Frontal cortex (tissue), 4 donors: ENCODE data around the gene PRDM16. TPM values are rescaled to one million over a fixed set of nuclear protein-coding genes. Genes with fewer than 3 reads are reported as not detected.

ENCODE experiments used
- DNase-seq, 2 donors: peaks; one replicate each; pipeline ENCODE4 v3.0.0; 2012; ENCODE audit warnings: low spot score in 2 of 2
- FAIRE-seq: peaks from 2 replicates; lab custom pipeline; 2012; peaks lifted over from hg19 to GRCh38; lab: Jason Lieb, UNC
- total RNA-seq: library from RNA; depleted of rRNA; stranded (reverse); fragments of >200 nt; gene quantifications from one replicate; pipeline ENCODE4 v1.2.3, GENCODE V29; 2014
- donor health status: control.
- donor health status: control.
- donor health status: control.

The PRDM16 gene
- total RNA-seq, 1 donor from 2014 or later = 1.6 TPM

- no peak for FAIRE-seq
- DNase-seq = no peak
Measured at GRCh38 chr1:3065797-3066196, 3.2 kb upstream of the PRDM16 start.

DNA sequence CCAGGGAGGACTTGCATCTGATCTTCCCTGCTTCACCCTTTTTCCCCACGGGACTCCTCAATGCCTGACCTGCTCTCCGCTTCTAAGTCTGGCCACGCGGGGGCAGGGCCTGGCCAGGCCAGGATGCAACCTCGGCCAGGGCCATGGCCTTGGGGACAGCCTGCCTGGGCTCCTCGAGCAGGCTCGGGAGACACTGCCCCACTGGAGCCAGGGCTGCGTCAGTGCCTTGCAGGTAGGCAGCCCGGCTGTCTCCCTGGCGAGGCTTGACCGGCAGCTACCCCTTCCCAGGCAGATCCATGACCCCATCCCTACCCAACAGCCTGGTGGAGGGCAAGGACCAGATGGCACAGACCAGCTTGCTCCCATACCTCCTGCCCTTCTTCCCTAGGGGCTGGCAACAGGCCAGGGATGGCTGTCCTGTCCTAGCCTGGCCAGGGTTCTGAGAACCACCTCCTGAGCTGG, 2.7 kb upstream of the PRDM16 start:
- no peak for DNase-seq
- FAIRE-seq = no peak

DNA sequence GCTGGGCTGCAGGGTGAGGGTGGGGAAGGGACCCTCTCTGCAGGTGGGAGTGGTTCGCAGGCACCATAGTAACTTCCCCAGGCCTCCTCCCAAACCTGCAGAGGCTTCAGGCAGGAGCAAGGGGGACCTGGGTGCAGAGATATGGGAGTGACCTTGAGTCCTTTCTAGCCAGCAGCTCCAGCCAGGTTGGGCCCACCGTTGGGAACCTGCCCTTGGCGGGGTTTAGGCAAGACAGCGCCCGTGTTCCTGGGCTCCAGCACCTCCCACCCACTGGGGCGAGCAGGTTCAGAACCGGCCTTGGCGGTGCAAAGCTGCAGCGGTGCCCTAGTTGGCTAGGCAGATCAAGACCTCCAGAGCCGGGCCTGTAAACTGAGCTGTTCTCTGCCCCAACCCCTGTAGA, 2.2 kb upstream of the PRDM16 start:
- no peak for DNase-seq
- FAIRE-seq = no peak

- DNase-seq = no peak
Measured at GRCh38 chr1:3067301-3067670, 1.7 kb upstream of the PRDM16 start.

GRCh38 chr1:3067671-3068563, 1.1 kb upstream of the PRDM16 start:
- DNase-seq = no peak
- no peak for FAIRE-seq

More at GRCh38 chr1:3067301-3067670, 1.7 kb upstream of the PRDM16 start:
- no peak for FAIRE-seq

DNA sequence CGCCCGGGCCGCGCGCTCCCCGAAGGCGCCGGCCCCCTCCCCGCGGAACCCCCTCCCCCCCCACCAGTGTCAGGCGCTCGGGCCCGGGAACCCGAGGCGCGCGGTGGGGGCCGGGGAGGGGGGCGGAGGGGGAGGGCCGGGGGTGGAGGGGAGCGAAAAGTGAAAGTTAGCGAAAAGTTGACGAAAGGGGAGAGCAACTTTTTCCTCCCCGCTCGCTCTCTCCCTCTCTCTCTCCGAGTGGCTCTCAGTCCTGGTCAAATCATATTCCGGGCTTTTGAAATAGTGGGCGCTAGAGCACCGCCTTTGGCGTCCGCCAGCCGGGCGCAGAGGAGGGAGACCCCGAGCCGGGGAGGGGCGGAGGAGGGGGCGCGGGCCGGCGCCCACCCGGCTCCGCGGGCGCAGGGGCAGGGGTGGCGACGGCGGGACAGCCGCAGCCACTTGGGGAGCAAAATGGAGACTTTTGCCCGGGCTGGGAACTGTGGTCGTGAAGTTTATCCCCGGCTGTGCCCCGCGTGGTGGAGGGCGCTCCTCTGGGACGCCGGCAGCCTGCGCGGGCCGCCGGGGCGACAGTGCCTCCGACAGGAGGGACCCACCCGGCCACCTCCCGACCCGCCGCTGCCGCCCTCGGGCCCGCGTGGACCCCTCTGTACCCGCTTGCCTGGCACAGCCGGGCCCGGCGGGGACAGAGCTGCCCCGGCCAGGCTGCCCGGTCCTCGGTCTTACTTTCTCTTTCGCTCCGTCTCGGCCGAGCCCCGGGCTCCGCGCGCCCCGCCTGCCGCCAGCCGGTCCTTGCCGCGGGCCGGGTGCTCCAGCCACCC, 697 bp downstream of the PRDM16 start:
- FAIRE-seq (no peak), DNase-seq (peak; percentile 70 to 84)

DNA sequence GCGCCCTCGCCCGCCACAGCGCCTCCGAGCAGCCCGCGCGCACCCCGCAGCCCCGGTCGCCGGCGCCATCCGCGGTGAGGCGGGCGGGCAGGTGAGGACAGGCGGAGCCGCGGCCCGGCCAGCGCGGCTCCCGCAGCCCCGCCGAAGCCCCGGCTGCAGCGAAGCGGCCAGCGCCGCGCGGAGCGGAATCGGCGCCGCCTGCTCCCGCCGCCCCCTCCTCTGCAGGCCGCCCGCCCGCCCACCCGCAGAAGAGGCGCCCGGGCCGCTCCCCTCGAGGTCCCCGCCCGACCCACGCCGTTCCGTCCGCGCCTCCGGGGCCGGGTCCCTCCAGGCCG, 1.3 kb downstream of the PRDM16 start:
- DNase-seq (no peak), FAIRE-seq (no peak)

- no peak for DNase-seq
- no peak for FAIRE-seq
Measured at GRCh38 chr1:3070644-3071564, 1.9 kb downstream of the PRDM16 start.

DNA sequence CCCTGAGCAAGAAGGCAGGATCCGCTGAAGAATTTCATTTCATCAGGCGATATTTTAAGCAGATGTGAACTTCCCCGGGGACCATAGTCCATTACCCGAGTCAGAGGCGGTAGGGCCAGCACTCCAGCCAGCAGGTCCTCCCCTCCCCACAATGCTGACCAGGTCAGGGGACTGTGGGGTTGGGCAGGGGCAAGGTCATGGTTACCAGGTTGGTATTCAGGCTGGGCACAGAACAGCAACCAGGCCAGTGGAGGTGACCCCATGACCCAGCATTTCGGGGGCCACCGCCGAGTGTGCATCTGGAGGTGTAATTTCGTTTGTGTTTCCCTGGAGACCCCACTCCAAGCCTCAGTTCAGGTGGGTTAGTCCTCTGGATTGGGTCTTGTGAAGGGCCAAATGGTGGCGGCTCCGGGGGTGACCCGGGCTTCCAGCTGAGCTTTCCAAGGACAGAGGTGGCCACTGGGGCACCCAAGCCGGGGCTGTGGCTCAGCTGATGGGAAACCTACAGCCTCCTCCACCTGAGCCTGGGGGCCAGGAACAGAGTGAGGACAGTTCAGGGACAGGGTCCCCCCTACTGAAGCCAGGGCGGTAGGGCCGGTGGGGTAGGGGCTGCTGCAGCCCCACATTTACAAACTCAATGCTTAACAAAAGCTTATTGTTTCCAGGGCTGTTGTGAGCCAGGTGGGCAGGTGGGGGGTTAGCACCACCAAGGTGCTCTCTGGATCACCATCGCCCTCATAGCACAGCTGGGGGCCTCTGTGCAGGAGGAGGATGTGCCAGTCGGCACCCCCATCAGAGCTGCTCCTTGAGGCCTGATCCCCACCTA, 2.8 kb downstream of the PRDM16 start:
- DNase-seq (no peak), FAIRE-seq (no peak)

DNA sequence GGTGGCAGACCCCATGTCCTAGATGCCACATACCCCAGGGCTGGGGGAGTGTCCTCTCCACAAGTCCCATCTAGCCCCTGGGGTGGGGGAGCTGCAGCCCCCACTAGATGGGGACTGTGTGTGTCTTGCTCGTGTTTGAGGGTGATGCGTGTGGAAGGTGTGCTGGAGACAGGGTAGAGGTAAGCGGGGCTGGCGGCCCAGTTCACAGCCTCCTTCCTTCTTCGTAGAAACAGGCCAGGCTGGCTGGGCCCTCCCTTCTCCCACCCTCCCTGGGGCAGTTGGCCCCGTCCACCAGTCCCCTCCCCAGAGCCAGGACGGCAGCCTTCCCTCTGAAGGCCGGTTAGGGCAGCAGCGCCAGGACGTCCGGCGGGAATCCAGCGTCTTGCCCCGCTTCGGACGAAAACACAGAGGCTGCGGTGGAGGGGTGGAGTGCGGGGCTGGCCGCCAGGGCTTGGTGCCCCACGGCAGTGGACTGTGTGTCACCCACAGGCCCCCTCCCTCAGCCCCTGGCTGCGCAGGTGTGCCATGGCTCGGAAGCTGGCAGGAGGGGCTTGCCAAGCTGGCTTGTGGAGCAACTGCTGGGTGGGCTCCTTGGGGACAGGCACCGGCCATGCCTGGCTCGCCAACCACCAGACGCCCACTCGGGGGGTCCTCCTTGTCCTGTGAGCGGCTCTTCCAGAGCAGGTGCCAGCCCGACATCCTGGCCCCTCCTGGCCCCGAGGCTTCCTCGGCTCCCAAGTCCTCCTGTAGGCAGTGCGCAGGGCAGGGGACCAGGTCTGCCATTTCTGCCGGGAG, 3.6 kb downstream of the PRDM16 start:
- DNase-seq (no peak), FAIRE-seq (no peak)

DNA sequence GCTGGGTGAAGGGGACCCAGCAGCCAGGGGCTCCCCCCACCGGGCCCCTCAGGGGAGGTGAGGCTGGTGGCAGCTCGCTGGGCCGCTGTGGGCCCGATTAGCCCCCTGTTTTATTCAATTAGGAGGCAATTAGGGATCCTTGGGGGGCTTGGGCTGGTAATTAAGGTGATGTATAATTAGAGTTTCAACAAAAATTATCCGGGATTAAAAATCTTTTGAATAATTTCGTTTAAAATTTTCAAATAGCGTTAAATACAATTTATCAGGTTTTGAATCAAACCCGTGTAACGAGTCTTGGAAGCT, 4.1 kb downstream of the PRDM16 start:
- DNase-seq (no peak), FAIRE-seq (no peak)

DNA sequence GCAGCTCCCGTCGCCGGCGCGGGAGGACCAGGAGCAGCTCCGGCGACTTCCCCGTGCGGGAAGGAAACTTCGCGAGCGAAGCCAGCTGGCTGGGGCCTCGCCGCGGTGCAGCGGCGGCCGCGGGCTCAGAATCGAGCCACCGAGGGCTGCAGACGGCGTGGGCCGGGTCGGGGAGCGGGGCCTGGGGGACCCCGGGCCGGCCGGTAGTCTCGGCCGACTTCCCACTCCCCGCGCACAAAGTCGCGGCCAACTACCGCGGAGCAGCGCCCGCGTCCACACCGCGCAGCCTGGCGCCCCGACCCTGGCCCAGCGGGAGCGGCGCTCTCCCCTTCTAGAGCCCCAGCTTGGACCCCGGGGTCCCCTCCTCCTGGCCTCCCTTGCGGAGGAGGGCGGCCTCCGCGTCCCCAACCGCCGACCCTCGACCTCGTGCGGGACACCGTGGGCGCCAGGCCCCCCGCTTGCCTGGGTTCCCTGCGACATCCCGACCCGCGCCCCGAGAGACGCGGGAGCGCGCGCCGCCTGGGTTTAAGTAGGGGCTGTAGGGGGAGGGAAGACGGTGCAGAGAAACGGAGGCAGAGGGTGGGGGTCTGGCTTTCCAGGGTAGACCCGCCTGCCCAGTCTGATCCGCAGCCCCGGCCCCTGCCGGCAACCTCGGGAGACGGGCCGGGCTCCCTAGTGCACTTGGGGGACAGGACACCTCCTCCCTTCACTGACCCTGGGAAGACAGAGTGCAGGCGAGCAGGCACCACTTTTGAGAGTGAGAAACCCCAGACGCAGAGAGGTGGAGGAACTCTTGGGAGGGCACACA, 4.7 kb downstream of the PRDM16 start:
- DNase-seq = no peak
- no peak for FAIRE-seq

DNA sequence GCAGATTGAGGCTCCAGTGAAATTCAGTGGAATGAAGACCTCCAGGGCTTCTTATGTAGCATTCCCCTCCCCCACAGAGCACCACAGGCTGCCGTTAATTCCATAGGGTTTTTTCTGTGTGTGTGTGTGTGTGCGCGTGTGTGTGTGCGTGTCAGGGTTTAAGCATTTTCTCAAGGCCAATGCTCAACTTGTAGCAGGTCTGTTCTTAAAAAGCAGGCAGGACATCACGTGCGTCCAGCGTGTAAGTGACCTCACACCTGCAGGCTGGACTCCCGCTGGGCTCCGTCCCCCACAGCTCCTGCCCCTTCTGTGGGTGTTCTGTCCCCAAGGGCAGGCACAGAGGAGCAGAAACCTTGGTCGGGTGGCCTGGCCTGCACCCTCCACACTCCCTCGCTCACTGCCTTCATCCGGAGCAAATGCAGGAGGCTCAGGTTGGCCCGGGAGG, 5.3 kb downstream of the PRDM16 start:
- FAIRE-seq = no peak
- DNase-seq = no peak

GRCh38 chr1:3074800-3075199, 5.8 kb downstream of the PRDM16 start:
- no peak for DNase-seq
- no peak for FAIRE-seq

DNA sequence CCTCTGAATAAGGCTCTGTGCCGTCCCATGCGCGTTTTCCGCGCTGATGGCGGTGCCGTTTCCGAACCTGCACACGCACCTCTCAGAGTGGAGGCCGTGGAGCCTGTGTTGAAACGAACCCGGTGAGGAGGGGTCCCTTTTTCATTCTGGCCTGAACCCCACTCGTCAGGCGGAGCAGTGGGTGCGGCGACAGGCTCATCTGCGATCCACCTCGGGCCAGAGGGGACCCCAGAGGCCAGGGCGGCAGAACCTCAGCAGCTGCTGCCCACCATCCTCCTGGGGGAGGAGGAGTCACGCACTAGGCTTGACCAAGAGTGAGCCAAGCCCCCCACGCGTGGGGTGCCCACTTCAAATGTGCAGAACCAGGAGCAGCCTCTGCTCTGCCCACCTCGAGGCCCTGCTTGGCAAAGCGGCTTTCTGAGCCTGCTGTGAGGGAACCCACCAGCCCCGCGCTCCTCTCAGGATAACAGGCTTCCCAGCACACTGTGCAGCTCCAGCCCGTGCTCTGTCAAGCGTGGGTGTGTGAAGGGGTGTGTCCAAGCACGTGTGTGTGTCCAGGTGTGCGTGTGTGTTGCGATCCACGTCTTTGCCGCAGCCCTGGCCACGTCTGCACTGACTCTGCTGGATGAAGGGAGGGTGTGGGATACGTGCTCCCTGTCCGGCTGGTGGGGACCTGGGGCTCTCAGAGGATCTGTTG, 6.8 kb downstream of the PRDM16 start:
- DNase-seq (no peak), FAIRE-seq (no peak)

DNA sequence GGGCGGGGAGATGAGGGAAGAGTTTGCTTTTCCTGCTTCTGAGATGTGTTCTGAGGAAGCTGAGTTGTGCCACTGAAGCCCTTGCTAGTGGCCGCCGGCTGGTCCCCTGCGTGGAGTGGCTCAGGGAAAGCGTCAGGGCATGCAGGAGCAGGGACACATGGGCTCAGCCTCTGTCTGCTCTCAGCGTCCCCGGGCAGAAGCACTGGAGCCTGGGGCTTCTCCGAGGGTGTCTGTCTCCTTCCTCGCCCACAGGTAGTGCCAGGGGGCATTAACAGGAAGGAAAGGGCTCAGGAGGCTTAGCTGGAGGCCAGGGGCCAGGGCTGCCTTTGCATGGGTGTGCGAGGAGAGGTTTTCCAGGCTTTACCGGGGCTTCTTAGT, 7.3 kb downstream of the PRDM16 start:
- FAIRE-seq = no peak
- no peak for DNase-seq

DNA sequence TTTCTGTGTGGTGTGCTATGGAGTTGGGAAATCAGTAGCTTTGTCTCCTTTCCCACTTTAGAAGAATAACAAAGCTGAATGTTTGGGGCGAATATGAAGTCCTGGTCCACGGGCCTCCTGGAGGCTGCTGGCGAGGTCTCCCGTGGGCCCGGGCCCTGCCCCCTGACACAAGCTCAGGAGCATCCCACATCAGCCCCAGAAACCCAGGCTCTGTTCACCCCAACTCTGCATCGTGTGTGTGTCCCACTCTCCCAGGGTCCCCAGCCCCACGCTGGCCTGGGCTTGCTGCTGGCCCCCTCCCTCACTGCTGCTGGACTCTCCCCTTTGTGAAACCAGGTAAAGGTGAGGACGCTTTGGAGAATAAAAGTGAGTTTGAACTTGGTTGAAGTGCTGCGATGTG, 8.1 kb downstream of the PRDM16 start:
- DNase-seq (no peak), FAIRE-seq (no peak)
